Measurements from ENCODE around the gene SULT6B1.
"Not testable (repeated sequence)": the region's sequence is repeated elsewhere in the genome, so short reads cannot be mapped to it uniquely, and the experiment has no call there.

Gene SULT6B1

GRCh38 chr2:37195862-37196319 is 7.4 kb upstream of the SULT6B1 start:
- not testable (repeated sequence) for DNase-seq

DNA sequence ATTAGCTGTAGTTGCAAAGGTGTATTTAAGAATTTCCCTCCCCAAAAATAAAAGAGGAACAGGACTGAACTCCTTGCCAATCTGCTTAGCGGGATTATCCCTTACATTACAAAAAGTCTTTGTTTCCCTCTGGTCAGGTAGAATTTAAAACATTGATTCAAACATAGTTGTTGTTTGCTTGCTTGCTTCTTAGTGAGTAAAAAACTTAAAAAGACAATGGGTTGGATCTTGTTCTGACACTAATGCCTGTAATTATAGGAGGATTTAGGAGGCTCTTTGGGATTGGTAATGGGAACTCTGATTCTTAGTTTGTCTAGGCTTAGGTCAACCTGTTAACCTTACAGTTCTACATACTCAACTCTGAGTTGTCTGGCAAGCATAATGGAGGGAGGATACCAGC is 4.1 kb upstream of the SULT6B1 start:
- DNase-seq: no peak

DNA sequence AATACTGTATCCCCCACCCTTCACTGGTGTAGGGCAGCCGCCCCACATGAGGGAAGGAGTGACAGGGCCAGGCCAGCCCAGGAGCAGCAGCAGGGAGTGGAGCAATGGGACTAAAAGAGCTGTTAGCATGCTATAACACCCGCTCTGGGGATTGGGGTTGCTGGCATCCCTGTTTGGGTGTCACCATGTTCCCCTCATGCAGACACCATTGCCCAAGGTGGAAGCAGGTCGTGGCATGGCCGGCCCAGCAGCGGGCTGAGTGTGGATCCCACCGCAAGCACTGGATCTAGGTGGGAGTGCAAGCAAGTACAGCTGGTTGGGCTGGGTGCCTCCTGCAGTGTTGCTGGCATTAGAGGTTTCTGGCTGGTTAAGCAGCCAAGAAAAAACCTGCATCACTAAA is 3.3 kb upstream of the SULT6B1 start:
- no peak for DNase-seq

GRCh38 chr2:37191253-37191652 is 2.8 kb upstream of the SULT6B1 start:
- no peak for DNase-seq

- DNase-seq: no peak
Observed at GRCh38 chr2:37190290-37190689, 1.8 kb upstream of the SULT6B1 start.

- peak; percentile 70 for DNase-seq
Observed at GRCh38 chr2:37189452-37190153, 1.1 kb upstream of the SULT6B1 start.

DNA sequence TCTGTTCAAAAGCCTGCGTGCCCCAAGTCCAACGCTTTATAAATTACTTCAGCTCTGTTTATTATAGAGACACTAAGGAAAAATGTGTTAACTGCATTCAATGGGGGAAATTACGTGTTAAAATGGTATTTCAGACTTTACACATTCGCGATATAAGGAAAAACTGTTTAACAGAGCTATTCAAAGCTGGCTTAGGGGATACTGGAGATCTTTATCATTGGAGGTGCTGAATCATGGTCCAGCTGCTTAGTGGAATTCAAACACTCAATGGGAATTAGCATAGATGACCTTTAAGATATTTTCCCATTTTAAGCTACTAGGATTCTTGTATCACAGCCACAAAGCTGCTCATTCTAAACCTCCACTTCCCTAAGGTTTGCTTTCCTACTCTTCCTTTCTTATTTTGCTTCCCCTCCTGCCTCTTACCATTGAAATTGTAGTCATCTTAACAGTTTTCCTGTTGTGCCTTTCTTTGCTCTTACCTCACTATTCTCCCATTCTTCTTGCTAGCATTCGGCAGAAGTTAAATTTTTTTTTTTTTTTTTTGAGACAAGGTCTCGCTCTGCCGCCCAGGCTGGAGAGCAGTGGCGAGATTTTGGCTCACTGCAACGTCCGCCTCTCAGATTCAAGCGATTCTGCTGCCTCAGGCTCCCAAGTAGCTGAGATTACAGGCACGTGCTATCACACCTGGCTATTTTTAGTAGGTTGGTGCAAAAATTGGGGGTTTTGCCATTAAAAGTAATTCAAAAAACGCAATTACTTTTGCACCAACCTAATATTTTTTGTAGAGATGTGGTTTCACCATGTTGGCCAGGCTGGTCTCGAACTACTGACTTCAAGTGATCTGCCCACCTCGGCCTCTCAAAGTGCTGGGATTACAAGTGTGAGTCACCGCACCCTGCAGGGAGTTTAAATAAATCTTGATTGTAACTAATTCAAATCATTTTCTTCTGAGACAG is 6.5 kb downstream of the SULT6B1 start:
- DNase-seq: no peak

- DNase-seq: no peak
Observed at GRCh38 chr2:37180640-37181039, 7.8 kb downstream of the SULT6B1 start.

DNA sequence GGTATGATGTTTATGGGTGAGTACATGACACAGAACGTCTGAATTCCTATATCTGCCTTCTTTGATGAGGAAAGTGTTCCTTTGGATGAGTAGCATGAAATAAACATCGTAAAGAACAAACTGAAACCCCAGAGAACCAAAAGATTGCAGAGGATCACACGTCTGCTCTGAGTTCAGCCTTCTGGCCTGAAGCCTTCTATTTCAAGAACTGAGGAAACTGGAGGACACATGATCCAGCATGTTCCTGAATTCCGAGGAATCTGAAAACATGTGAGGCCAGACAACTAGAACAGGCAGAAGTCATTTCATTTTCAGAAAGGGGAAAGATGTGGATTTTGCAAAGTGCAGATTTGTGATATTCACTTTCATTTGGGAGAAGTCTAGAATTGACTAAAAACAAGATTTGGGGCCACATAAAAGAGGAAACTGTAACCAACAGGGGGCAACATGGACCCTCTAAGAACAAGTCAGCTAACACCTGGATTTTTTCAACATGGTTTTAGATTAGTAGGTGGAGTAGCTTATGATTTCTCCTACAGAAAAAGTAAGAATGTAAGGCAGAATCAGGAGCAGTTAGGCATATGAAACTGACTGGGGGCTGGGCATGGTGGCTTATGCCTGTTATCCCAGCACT is 8.3 kb downstream of the SULT6B1 start:
- DNase-seq: no peak

DNA sequence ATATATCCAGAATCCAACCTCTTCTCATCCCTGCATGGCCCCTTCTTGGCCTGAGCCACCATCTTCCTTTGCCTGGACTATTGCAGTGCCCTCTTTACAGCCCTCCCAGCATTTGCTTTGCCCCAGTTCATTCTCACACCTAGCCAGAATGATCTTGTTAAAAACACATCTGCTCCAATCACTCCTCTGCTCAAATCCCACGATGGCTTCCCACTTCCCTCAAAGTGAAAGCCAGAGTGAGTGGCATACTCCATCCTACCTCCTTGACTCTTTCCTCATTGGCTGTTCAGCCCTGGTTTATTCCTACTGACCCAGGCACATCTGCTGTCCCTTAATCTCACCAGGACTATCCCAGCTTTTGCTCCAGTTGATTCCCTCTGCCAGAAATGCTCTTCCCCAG is 14.7 kb downstream of the SULT6B1 start:
- DNase-seq: no peak

GRCh38 chr2:37171624-37171950 is 16.9 kb downstream of the SULT6B1 start:
- DNase-seq: no peak

DNA sequence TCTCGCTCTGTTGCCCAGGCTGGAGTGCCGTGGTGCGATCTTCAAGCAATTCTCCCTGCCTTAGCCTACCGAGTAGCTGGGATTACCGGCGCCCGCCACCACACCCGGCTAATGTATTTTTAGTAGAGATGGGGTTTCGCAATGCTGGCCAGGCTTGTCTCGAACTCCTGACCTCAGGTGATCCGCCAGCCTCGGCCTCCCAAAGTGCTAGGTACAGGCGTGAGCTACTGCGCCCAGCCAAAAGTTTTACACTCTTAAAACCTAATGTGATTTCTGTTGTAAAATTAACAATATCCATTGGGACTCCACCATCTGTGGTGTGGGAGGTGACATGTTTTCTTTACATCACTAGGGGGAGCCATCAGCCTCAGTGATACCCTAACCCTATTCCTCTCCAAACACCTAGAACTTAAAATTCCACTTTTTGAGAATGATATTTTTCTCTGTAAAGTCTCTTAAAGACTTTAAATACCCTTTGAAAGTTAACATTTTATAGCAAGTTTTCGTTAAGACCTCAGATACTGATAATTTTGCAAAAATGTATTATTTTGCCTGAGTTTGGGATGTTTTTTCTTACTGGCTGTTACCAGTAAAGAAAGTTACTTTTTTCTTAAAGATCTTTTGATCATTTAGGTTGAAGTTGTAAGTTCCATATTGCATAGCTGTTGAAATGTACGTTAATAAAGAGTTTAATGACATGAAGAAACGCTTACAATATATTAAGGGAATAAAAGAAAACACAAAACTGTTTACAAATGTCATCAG is 20.1 kb downstream of the SULT6B1 start:
- no peak for DNase-seq

- no peak for DNase-seq
Observed at GRCh38 chr2:37167636-37168180, 20.8 kb downstream of the SULT6B1 start.

- DNase-seq: no peak
Observed at GRCh38 chr2:37164757-37165156, 23.7 kb downstream of the SULT6B1 start.

- peak; percentile 82 for DNase-seq
Observed at GRCh38 chr2:37156857-37157714, 31.4 kb downstream of the SULT6B1 start, which contains the start of gene EIF2AK2. TSS of gene EIF2AK2 (minus strand) at chr2:37156980. CDS start at chr2:37147806, 9,174 bp downstream.

- DNase-seq: peak; percentile 52
Observed at GRCh38 chr2:37156071-37156856, 32.2 kb downstream of the SULT6B1 start.

DNA sequence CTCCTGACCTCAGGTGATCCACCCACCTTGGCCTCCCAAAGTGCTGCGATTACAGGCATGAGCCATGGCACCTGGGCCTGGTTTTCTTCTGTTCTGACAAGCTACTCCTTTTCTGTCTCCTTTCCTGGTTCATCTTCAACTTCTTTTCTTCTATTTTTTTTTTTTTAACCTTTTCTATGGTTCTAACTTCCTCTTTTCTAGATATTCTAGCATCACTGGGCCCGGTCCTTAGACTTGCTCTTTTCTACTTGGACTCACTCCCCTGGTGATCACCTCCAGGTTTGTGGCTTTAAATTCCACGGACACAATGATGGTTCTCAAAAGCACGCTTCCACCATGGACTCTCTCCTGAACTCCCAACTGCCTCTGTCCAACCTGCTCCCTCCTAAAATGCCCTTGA is 33.7 kb downstream of the SULT6B1 start:
- DNase-seq: no peak

DNA sequence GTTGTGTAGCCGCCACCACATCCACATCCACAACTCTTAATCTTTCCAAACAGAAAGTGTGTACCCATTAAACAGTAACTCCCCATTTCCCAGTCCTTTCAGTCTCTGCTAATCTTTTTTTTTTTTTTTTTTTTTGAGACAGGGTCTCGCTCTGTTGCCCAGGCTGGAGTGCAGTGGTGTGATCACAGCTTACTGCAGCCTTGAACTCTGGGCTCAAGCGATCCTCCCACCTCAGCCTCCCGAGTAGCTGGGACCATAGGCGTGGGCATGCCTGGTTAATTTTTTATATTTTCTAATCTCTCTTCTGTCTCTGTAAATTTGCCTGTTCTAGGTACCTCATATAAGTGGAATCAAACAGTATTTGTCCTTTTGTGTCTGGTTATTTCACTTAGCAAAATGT is 35.2 kb downstream of the SULT6B1 start:
- no peak for DNase-seq

- no peak for DNase-seq
Observed at GRCh38 chr2:37149626-37150322, 38.7 kb downstream of the SULT6B1 start.

DNA sequence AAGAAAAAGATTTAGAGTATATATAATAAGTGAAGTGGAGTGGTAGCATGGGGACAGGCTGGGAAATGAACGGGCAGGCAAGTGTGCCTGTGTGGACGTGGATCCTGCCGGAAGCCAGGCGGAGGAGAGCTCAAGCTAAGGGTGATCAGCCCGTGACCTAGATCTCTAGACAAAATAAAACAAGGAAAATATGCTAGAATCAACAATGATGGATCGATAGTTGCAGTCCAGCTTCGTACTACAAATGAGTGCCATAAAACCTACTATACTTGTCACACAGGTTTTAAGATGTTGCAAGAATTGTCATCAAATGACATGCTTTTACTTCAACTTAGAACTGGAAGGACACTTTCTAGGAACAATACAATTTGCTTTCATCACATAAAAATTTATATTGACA is 40.1 kb downstream of the SULT6B1 start:
- DNase-seq: no peak

Data from NCI-H226 (cell line).